Neural cell (in vitro differentiated cells): ENCODE data around the gene SMAD4.

Source experiments
- EZH2 ChIP-seq: fragments of 200-600, 300-800 bp; shearing (Covaris generic), sonication (generic); IDR thresholded peaks from 2 replicates; pipeline ENCODE4 v1.6.1; 2014; ENCODE audit warnings: antibody characterized with exemption, low read length, borderline replicate concordance, mild to moderate bottlenecking; ENCODE audit not compliant: insufficient read depth, poor library complexity, severe bottlenecking
- POLR2AphosphoS5 ChIP-seq: IDR thresholded peaks from 2 replicates; pipeline ENCODE4 v1.6.1; 2012
- RAD21 ChIP-seq: fragments of 450-650 bp; conservative IDR thresholded peaks from 2 replicates; pipeline ENCODE4 v1.6.1; 2014; ENCODE audit warnings: antibody characterized with exemption, mild to moderate bottlenecking, moderate library complexity
- TF ChIP-seq, protein P1 (sequence below): fragments of 450-650 bp; IDR thresholded peaks from 2 replicates; pipeline ENCODE4 v1.5.1; 2014; ENCODE audit warnings: antibody characterized with exemption, mild to moderate bottlenecking, moderate library complexity; ENCODE audit not compliant: poor library complexity, severe bottlenecking

GRCh38 chr18:51123481-51123880, 93.5 kb downstream of the SMAD4 start:
- TF ChIP-seq, protein P1, sequence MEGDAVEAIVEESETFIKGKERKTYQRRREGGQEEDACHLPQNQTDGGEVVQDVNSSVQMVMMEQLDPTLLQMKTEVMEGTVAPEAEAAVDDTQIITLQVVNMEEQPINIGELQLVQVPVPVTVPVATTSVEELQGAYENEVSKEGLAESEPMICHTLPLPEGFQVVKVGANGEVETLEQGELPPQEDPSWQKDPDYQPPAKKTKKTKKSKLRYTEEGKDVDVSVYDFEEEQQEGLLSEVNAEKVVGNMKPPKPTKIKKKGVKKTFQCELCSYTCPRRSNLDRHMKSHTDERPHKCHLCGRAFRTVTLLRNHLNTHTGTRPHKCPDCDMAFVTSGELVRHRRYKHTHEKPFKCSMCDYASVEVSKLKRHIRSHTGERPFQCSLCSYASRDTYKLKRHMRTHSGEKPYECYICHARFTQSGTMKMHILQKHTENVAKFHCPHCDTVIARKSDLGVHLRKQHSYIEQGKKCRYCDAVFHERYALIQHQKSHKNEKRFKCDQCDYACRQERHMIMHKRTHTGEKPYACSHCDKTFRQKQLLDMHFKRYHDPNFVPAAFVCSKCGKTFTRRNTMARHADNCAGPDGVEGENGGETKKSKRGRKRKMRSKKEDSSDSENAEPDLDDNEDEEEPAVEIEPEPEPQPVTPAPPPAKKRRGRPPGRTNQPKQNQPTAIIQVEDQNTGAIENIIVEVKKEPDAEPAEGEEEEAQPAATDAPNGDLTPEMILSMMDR = no peak
- TF ChIP-seq EZH2 (no peak), RAD21 (no peak), POLR2AphosphoS5 (no peak)
